Esophagus muscularis mucosa (tissue), 4 donors: Measurements from ENCODE around the gene APOL3.

Experiments used
- CTCF ChIP-seq, 3 experiments: fragments of 200-600 bp in 2 of 3; fragments of 450-650 bp in 1 of 3; sonication (generic) in 2 of 3; IDR thresholded peaks; one replicate each; pipeline ENCODE4 v1.5.1; 2017 to 2019; ENCODE audit warnings: antibody characterized with exemption in 3 of 3, mild to moderate bottlenecking in 2 of 3, moderate library complexity in 1 of 3
- EP300 ChIP-seq: sonication (generic); formaldehyde crosslinking; IDR thresholded peaks from one replicate; pipeline ENCODE4 v1.6.1; 2017; ENCODE audit warnings: antibody characterized with exemption
- POLR2A ChIP-seq: fragments of 450-650 bp; IDR thresholded peaks from one replicate; pipeline ENCODE4 v1.6.1; 2017; ENCODE audit warnings: antibody characterized with exemption, moderate library complexity, mild to moderate bottlenecking, low read depth
- POLR2AphosphoS5 ChIP-seq, 2 donors: sonication (generic); formaldehyde crosslinking; IDR thresholded peaks; one replicate each; pipeline ENCODE4 v1.6.1; 2017; ENCODE audit warnings: antibody characterized with exemption in 2 of 2

- no peak for TF ChIP-seq POLR2A
- TF ChIP-seq EP300 = no peak
- no peak for TF ChIP-seq CTCF (IDR thresholded peaks at IDR 0.05)
- TF ChIP-seq POLR2AphosphoS5 (IDR thresholded peaks at IDR 0.05) = no peak
Observed at GRCh38 chr22:36171941-36172340, 11.4 kb upstream of the APOL3 start.
